Epithelial cell of esophagus (primary cell): ENCODE measurements around the gene ESF1.

Experiments
- DNase-seq: peaks from one replicate; pipeline ENCODE4 v3.0.0; 2010; ENCODE audit warnings: low read depth
- H3K4me3 ChIP-seq: 2 replicates; pipeline ENCODE4 v1.5.1; 2011; ENCODE audit warnings: mild to moderate bottlenecking, low read length, control low read depth
- CTCF ChIP-seq: IDR thresholded peaks from 2 replicates; pipeline ENCODE4 v1.5.1; 2011; ENCODE audit warnings: low read depth, mild to moderate bottlenecking, low read length, control low read depth, inconsistent platforms; ENCODE audit not compliant: insufficient read depth; ENCODE audit errors: missing control alignments

ESF1 gene

DNA sequence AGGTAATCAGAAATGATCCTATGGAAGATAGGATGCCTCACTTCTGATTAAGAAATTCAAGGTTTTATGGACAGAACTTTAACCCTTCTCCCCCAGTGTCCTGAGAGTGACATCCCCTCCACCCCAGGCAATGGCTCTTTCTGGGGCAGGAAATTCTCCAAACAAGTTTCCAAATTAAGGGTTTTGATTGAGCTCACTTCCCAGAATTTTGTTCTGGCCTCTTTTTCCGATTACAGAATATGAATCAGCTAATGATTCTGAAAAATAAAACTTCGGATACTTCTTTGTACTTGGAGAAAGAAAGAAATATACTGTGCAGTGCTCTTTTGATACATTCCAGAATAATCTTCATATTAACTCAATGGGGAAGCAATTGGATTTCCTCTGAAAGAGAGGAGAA is 113.2 kb downstream of the ESF1 start:
- H3K4me3 ChIP-seq: no peak overlapping the region
- TF ChIP-seq CTCF: no peak
- DNase-seq: no peak

- DNase-seq: no peak
- TF ChIP-seq CTCF: no peak
- no peak overlapping the region for H3K4me3 ChIP-seq
Measured at GRCh38 chr20:13670160-13670559, 114.6 kb downstream of the ESF1 start.

DNA sequence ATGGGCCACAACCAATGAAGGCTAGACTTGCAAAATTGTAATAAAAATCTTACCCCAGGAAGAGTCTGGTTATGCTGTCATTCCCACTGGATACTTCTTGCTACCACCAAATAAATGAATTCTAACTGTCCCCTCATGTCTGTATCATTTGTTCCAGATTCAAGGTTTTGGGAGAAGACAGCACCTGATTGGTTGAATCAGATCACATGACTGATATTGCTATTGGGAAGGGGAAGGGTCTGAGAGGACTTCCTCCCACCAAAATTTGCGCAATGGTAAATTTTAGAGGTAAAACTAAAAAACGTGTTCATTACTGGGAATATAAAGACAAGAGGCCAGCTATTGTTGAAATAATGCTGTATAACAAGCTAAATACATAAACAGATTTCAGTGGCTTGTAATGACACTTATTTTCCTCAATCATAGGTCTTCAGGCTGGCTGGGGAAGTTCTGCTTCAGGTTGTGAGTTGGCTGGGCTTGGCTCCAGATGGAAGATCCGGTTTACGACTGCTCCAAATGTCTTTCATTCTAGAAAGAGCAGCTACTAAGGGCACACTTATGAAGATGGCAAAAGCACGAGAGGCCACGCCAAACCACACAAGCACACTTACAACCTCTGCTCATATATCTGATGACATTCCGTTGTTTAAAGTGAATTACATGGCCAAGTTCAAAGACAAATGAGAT is 118.9 kb downstream of the ESF1 start:
- no peak for DNase-seq
- no peak overlapping the region for H3K4me3 ChIP-seq
- no peak for TF ChIP-seq CTCF
